HFF-Myc (cell line): ENCODE results near the gene PLVAP.

ENCODE experiments used
- DNase-seq: peaks from one replicate; pipeline ENCODE4 v3.0.0-alpha.2; 2011; ENCODE audit warnings: low read depth; ENCODE audit errors: extremely low read depth
- H3K4me3 ChIP-seq: replicated peaks from 2 replicates; pipeline ENCODE4 v1.5.1; 2011; ENCODE audit warnings: low read depth, mild to moderate bottlenecking, control low read depth, low read length
- TF ChIP-seq, protein P1 (sequence below): IDR thresholded peaks from 2 replicates; pipeline ENCODE4 v1.5.1; 2012; ENCODE audit warnings: mild to moderate bottlenecking, low read depth, low read length, control low read depth; ENCODE audit errors: missing control alignments

PLVAP gene

DNA sequence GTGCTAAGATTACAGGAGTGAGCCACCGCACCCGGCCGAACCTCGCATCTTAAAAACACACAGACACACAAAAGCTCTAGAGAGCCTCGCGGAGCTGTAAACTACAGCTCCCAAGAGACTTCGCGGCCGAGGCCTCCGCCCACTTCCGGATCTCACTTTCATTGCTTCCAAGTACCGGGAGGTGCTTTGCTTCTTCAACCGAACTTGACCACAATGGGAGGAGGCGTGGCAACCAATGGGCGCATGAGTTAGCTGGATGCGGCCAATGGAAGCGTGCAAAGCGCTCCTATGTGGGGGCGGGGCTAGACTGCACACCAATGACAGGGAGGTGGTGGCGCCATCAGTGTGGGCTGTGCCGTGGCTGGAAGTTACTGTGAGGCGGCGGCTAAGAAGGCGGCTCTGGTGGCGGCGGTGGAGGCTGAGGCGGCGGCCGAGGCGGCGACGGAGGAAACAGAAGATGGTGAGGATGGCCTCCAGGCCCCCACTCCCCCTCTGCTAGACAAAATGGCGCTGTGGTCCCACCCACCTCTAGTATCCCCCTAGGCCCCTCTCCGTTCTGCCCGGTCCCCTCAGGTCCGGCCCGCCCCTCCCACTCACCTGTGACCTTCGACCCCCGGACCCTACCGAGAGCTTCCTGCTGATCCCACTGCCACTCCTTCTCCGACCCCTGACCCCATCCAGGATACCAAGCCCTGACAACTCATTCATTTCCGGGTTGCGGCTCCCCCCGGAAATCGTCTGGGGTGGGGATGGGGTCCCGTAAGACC lies 67.8 kb downstream of the PLVAP start, which contains the start of gene DDA1:
TSS of gene DDA1 (plus strand) at position 366 of the 767 bp plus-strand sequence. CDS start at position 458, 92 bp downstream.
- TF ChIP-seq, protein P1, sequence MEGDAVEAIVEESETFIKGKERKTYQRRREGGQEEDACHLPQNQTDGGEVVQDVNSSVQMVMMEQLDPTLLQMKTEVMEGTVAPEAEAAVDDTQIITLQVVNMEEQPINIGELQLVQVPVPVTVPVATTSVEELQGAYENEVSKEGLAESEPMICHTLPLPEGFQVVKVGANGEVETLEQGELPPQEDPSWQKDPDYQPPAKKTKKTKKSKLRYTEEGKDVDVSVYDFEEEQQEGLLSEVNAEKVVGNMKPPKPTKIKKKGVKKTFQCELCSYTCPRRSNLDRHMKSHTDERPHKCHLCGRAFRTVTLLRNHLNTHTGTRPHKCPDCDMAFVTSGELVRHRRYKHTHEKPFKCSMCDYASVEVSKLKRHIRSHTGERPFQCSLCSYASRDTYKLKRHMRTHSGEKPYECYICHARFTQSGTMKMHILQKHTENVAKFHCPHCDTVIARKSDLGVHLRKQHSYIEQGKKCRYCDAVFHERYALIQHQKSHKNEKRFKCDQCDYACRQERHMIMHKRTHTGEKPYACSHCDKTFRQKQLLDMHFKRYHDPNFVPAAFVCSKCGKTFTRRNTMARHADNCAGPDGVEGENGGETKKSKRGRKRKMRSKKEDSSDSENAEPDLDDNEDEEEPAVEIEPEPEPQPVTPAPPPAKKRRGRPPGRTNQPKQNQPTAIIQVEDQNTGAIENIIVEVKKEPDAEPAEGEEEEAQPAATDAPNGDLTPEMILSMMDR, result no peak
- DNase-seq, result peak; percentile 100
- peak within 1 kb of the TSS; percentile 100 for H3K4me3 ChIP-seq

DNA sequence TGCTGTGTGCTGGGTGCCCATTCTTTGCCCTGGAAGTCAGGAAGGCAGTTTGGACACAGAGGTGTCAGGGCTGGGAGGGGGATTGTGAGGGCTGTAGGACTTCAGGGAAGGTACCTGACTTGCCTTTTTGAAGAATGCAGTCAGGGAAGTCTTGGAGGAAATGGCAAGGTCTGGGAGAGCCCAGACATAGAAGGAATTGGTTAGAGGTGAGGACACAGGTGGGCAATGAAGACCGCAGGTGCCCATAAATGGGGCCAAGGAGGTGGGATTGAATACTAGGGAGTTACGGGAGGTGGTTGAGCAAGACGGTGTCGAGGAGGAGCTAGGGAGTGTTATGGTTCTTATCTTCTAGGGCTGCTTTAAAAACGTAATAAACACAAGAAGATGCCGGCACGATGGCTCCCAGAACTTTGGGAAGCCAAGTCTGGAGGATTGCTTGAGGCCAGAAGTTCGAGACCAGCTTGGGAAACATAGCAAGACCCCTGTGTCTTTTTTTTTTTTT lies 69.2 kb downstream of the PLVAP start:
- no peak overlapping the region for H3K4me3 ChIP-seq
- TF ChIP-seq, protein P1, result no peak
- no peak for DNase-seq

DNA sequence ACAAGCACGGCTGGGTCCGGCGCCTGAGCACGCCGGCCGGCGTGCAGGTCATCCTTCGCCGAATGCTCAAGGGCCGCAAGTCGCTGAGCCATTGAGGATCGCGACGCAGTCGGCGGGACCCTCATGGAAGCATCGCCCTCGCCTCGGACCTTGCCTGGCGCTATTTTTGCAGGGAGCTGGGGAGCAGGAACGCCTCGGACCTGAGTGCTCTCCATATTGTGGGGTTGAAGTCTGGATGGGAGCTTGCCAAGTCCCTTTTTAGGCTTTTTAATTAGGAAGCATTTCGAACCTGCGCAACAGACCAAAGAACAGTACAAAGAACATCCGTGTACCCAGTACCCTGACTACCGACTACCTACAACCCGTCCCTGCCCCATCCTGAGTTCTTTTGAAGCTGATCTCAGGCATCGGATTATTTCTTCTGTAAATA lies 70.8 kb downstream of the PLVAP start:
- peak overlapping the region; percentile 66 for H3K4me3 ChIP-seq
- DNase-seq, result no peak
- TF ChIP-seq, protein P1, result no peak

DNA sequence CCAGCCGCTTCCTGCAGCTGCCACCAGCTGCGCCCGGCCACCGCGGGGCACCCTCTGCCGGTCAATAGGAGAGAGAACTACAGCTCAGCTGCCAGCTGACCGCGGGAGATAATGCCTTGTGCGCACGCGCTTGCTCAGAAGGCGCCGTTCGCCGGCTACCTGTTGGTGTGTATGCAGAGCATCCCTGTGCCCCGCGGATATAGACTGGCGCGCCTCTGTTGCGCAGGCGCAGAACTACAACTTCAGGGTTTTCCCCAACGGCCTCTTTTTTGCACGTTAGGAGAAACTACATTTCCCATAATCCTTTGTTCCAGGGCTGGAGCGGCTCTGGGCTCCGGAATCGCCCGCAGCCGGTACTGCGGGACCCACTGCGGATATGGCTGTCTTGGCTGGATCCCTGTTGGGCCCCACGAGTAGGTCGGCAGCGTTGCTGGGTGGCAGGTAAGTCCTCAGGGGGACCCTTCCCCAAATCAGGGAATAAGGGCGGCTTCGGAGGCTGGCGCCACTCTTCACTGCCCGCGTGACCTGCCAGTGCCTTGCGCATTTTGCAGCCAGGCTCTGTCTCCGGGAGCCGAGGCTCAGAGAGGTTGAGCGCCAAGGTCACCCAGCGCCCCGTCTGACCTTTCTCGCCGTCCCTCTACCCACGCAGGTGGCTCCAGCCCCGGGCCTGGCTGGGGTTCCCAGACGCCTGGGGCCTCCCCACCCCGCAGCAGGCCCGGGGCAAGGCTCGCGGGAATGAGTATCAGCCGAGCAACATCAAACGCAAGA lies 71.4 kb downstream of the PLVAP start, which contains the start of gene MRPL34:
TSS of gene MRPL34 (plus strand) at position 356 of the 768 bp plus-strand sequence. CDS start at position 377, 21 bp downstream.
- peak; percentile 97 for DNase-seq
- peak within 1 kb of the TSS; percentile 66 for H3K4me3 ChIP-seq
- TF ChIP-seq, protein P1, result peak; percentile 76

DNA sequence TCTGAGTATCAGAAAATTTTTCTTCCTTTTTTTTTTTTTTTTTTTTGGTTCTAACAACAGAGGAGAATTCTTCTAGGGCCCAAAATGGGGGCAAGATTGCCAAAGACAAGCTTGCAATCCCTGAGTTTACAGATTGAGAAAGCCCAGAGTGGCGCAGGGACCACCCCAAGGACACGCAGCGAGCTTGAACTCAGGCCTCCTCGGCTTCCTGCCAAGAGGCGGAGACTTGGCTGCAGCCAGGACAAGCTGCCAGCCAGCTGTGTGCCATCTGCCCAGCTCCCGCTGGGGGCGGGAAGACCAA lies 72.0 kb downstream of the PLVAP start:
- TF ChIP-seq, protein P1, result no peak
- peak overlapping the region; percentile 66; the same call in 1 of the 2 replicates for H3K4me3 ChIP-seq
- DNase-seq, result no peak

DNA sequence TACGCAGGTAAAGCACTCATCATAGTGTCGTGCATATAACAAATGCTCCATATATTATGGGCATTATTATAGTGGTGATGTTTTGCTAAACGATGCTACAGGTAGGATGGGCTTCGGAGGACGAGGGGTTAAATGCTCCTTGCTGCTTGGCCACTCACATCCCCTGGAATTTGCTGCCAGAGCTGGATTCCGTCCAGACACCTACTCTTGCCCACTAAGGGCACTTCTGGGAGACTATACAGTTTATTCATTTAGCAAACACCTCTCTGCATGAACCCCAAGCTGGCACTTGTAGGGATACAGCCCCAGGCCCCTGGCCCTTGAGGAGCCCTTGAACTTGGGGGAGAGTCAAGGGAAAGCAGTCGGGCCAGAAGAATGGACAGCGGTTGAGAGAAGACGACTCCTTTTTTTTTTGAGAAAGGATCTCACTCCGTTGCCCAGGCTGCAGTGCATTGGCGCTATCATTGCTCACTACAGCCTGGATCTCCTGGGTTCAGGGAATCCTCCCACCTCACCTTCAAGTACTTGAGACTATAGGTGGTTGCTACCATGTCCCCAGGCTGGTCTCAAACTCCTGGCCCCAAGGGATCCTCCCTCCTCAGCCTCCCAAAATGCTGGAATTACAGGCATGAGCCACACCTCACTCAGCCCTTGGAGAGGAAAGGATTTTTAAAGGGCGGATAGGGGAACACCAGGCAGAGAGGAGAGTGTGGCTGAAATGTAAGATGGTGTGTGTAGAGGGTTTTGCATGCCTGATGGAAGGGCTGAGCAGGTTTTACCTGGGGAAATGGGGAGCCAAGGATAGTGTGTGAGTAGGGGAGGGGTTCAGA lies 72.5 kb downstream of the PLVAP start:
- TF ChIP-seq, protein P1, result no peak
- H3K4me3 ChIP-seq, result no peak overlapping the region; the same call in 1 of the 2 replicates
- DNase-seq, result no peak
